ENCODE results near the gene USP31. TPM values are rescaled to one million over a fixed set of nuclear protein-coding genes. Genes with fewer than 3 reads are reported as not detected.

The USP31 gene
- total RNA-seq, 2 donors from 2014 or later: 16.2 to 67.3 TPM

- no peak for DNase-seq (ENCODE audit: low spot score)
- intact Hi-C loops (cut with DNase I): loop anchor here (10.0 kb wide), 2 partner anchors 170 to 390 kb away; no protein-coding TSS in a partner anchor
- no peaks in the 10 kb centered on the region for H3K27me3 ChIP-seq (replicated peaks; ENCODE audit: insufficient read depth)
Measured at GRCh38 chr16:23064639-23065038, 84.6 kb downstream of the USP31 start.

GRCh38 chr16:23062524-23062923, 86.7 kb downstream of the USP31 start:
- no peaks in the 10 kb centered on the region for H3K27me3 ChIP-seq (replicated peaks; ENCODE audit: insufficient read depth)
- 86% methylated on average over 5 of the region's 5 CpGs for WGBS
- intact Hi-C loops (cut with DNase I): loop anchor here (10.0 kb wide), 2 partner anchors 168 to 388 kb away; no protein-coding TSS in a partner anchor
- no peak overlapping the region for H3K27ac ChIP-seq
- TF ChIP-seq POLR2A (IDR thresholded peaks at IDR 0.05) (no peak), POLR2AphosphoS5 (IDR thresholded peaks at IDR 0.05) (no peak), CTCF (IDR thresholded peaks at IDR 0.05) (no peak)
- DNase-seq (ENCODE audit: low spot score): no peak
- no peaks in the 10 kb centered on the region for H3K4me1 ChIP-seq (replicated peaks)
- no peak overlapping the region for H3K4me3 ChIP-seq
- no peaks in the 10 kb centered on the region for H3K9me3 ChIP-seq
- H3K36me3 ChIP-seq: peaks cover 0 to under 1% of the 10 kb centered on the region in 2 donors

More at GRCh38 chr16:23064639-23065038, 84.6 kb downstream of the USP31 start:
- Histone ChIP-seq H3K36me3 (peaks cover 8 to 11% of the 10 kb centered on the region in 2 donors), H3K9me3 (no peaks in the 10 kb centered on the region), H3K4me1 (replicated peaks) (no peaks in the 10 kb centered on the region), H3K4me3 (no peak overlapping the region), H3K27ac (no peak overlapping the region)
- TF ChIP-seq CTCF (IDR thresholded peaks at IDR 0.05) (no peak), POLR2AphosphoS5 (IDR thresholded peaks at IDR 0.05) (no peak), POLR2A (IDR thresholded peaks at IDR 0.05) (no peak)
- 76% methylated on average over 9 of the region's 9 CpGs for WGBS

GRCh38 chr16:23061669-23062068, 87.6 kb downstream of the USP31 start:
- Histone ChIP-seq H3K36me3 (no peaks in the 10 kb centered on the region), H3K27ac (no peak overlapping the region), H3K9me3 (no peaks in the 10 kb centered on the region), H3K4me1 (replicated peaks) (no peaks in the 10 kb centered on the region), H3K4me3 (no peak overlapping the region), H3K27me3 (replicated peaks; ENCODE audit: insufficient read depth) (no peaks in the 10 kb centered on the region)
- no peak for DNase-seq (ENCODE audit: low spot score)
- TF ChIP-seq POLR2AphosphoS5 (IDR thresholded peaks at IDR 0.05) (no peak), POLR2A (IDR thresholded peaks at IDR 0.05) (no peak), CTCF (IDR thresholded peaks at IDR 0.05) (no peak)
- 63% methylated on average over 7 of the region's 7 CpGs for WGBS
- intact Hi-C loops (cut with DNase I): loop anchor here (10.0 kb wide), 2 partner anchors 167 to 387 kb away; no protein-coding TSS in a partner anchor

GRCh38 chr16:23060458-23061320, 88.6 kb downstream of the USP31 start:
- Histone ChIP-seq H3K27me3 (replicated peaks; ENCODE audit: insufficient read depth) (no peaks in the 10 kb centered on the region), H3K36me3 (no peaks in the 10 kb centered on the region), H3K4me3 (no peak overlapping the region), H3K4me1 (replicated peaks) (no peaks in the 10 kb centered on the region), H3K27ac (no peak overlapping the region), H3K9me3 (no peaks in the 10 kb centered on the region)
- peak; percentile 67 for DNase-seq (ENCODE audit: low spot score)
- intact Hi-C loops (cut with DNase I): loop anchor here (10.0 kb wide), 2 partner anchors 166 to 386 kb away; no protein-coding TSS in a partner anchor
- WGBS: 31% methylated on average over 9 of the region's 9 CpGs
- TF ChIP-seq POLR2AphosphoS5 (IDR thresholded peaks at IDR 0.05) (peak; percentile 23), POLR2A (IDR thresholded peaks at IDR 0.05) (no peak), CTCF (IDR thresholded peaks at IDR 0.05) (peak in 3 of 4 experiments; percentile 70 to 71 (median 71))

Measured in prostate gland (tissue), 2 donors.